Measurements from ENCODE around the gene MSN. TPM values are rescaled to one million over a fixed set of nuclear protein-coding genes. Genes with fewer than 3 reads are reported as not detected.

The MSN gene
- total RNA-seq, 2 experiments from 2014 or later = 268 to 273 TPM

DNA sequence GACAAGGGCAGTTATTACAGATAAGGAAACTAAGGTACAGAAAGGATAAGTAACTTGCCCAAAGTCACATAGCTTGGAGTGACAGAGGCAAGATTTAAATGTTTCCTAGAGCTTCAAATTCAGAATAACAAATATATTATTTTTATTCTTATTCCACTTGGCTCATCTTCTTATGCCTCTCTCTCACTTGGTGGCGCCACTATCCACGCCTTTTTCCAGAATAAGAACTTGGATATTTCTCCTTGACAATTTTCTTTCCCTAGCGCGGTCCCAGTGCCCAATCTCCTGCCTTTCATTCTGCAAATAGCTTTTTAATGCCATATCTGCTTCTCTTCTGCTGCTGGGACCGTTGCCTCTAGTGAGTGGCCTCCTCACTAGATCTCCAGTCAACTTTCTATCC is 78.5 kb downstream of the MSN start:
- ATAC-seq (ENCODE audit: poor library complexity) (no peak), DNase-seq (no peak)
- no peaks in the 10 kb centered on the region for H3K27me3 Mint-ChIP-seq
- Histone ChIP-seq H3K4me3 (ENCODE audit: low read length) (no peak overlapping the region), H3K36me3 (ENCODE audit: insufficient read depth, low read length) (peaks cover 18% of the 10 kb centered on the region), H3K4me1 (ENCODE audit: insufficient read depth, low read length) (peaks cover 9% of the 10 kb centered on the region), H3K27ac (ENCODE audit: low read depth in 1 of 2, low read length in 2 of 2) (no peak overlapping the region), H3K27me3 (ENCODE audit: control insufficient read depth in 1 of 2, insufficient read depth in 2 of 2, low read length in 2 of 2) (no peaks in the 10 kb centered on the region), H3K9me3 (ENCODE audit: control insufficient read depth in 1 of 2, insufficient read depth in 1 of 2, low read length in 2 of 2) (no peaks in the 10 kb centered on the region)
- CTCF ChIA-PET = no interaction called here
- POLR2A ChIA-PET = no interaction called here
- H3K9me3 Mint-ChIP-seq = no peaks in the 10 kb centered on the region
- intact Hi-C loops (cut with DNase I, micrococcal nuclease) = loop anchor here in 1 of 2 experiments (5.0 kb wide), 1 partner anchor 241 kb away; no protein-coding TSS in a partner anchor
- H3K4me1 Mint-ChIP-seq (ENCODE audit: low read depth) = peaks cover 56% of the 10 kb centered on the region
- TF ChIP-seq, protein P1, sequence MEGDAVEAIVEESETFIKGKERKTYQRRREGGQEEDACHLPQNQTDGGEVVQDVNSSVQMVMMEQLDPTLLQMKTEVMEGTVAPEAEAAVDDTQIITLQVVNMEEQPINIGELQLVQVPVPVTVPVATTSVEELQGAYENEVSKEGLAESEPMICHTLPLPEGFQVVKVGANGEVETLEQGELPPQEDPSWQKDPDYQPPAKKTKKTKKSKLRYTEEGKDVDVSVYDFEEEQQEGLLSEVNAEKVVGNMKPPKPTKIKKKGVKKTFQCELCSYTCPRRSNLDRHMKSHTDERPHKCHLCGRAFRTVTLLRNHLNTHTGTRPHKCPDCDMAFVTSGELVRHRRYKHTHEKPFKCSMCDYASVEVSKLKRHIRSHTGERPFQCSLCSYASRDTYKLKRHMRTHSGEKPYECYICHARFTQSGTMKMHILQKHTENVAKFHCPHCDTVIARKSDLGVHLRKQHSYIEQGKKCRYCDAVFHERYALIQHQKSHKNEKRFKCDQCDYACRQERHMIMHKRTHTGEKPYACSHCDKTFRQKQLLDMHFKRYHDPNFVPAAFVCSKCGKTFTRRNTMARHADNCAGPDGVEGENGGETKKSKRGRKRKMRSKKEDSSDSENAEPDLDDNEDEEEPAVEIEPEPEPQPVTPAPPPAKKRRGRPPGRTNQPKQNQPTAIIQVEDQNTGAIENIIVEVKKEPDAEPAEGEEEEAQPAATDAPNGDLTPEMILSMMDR (IDR thresholded peaks at IDR 0.05) = no peak
- peaks cover 18% of the 10 kb centered on the region for H3K36me3 Mint-ChIP-seq (ENCODE audit: low read depth)
- peak overlapping the region; percentile 34 for H3K27ac Mint-ChIP-seq
- no peak overlapping the region for H3K4me3 Mint-ChIP-seq

DNA sequence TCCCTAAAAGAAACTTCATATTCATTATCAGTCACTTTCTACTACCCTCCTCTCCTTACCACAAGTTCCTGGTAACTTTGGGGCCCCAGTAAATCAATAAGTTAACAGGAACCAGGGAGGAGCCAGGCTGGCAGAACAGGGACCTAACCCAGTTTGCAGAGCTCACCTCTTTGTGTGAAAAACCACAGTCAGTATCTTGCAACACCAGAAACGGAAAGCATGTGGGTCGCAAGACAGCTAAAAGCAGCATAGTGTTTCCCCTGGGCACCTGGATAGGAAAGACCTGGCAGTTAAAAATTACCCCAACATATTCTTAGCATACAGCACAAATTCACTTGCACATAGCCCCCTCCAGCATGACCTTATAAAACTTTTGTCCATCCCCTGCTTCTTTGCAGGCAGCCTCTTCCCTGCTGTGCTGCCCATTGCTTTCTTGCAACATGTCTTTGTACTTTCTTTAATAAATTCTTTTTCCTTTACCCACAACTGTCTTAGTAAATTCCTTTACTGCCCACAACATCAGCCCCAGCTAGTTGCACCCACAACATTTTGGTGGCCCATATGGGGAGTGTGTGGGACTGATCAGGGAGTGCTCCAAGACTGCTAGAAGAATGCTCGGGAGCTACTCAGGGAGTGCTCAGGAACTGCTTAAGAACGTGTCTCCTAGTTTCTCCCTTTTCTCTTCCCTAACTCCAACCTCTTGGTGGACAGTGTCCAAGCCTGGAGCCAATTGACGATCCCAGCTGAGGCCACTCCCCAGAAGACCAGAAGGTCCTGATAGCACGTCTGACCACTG is 83.4 kb downstream of the MSN start:
- H3K36me3 Mint-ChIP-seq (ENCODE audit: low read depth) = no peaks in the 10 kb centered on the region
- H3K27ac Mint-ChIP-seq = peak overlapping the region; percentile 81
- Histone ChIP-seq H3K36me3 (ENCODE audit: insufficient read depth, low read length) (no peaks in the 10 kb centered on the region), H3K4me3 (ENCODE audit: low read length) (no peak overlapping the region), H3K9me3 (ENCODE audit: control insufficient read depth in 1 of 2, insufficient read depth in 1 of 2, low read length in 2 of 2) (no peaks in the 10 kb centered on the region), H3K27ac (ENCODE audit: low read depth in 1 of 2, low read length in 2 of 2) (peak overlapping the region in 1 of 2 donors; percentile 7), H3K27me3 (ENCODE audit: control insufficient read depth in 1 of 2, insufficient read depth in 2 of 2, low read length in 2 of 2) (no peaks in the 10 kb centered on the region), H3K4me1 (ENCODE audit: insufficient read depth, low read length) (peaks cover 22% of the 10 kb centered on the region)
- intact Hi-C loops (cut with DNase I, micrococcal nuclease) = no loop called here
- peak in 8 of 14 experiments; percentile 4 to 72 (median 30) for DNase-seq
- H3K27me3 Mint-ChIP-seq = no peaks in the 10 kb centered on the region
- ATAC-seq (ENCODE audit: poor library complexity) = peak; percentile 73
- ChIA-PET CTCF (interaction anchor here (1.2 kb wide), 1 partner anchor 15 kb away, joined by 4 read pairs; no protein-coding TSS in a partner anchor), POLR2A (interaction anchor here (0.7 to 0.9 kb wide), 2 partner anchors 28 to 154 kb away, joined by 3 read pairs; no protein-coding TSS in a partner anchor)
- TF ChIP-seq, protein P1 (IDR thresholded peaks at IDR 0.05) = no peak
- peak overlapping the region; percentile 52 for H3K4me3 Mint-ChIP-seq
- H3K9me3 Mint-ChIP-seq = no peaks in the 10 kb centered on the region
- H3K4me1 Mint-ChIP-seq (ENCODE audit: low read depth) = peaks cover 65% of the 10 kb centered on the region

DNA sequence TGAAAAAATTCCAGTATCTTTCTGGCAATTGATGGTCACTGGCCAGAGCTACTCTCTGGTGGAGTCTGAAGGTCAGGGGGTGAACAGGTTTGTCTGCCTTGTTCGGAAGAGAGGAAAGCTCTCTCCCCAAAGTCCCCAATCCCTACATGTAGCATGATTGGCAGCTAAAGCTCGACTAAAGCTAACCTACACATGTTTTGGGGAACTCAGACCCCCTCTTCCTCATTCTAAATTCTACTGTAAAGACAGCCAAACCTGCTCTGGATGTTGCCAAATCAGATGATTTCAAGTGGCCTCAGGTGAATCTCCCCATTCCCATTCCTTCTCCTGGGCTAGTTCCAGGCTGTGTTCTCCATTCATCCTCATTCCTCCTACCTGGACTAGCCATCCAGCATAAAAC is 84.1 kb downstream of the MSN start:
- ChIA-PET POLR2A (interaction anchor here (0.9 kb wide), 1 partner anchor 28 kb away, joined by 3 read pairs; no protein-coding TSS in a partner anchor), CTCF (interaction anchor here (1.2 kb wide), 1 partner anchor 14 kb away, joined by 4 read pairs; no protein-coding TSS in a partner anchor)
- H3K9me3 ChIP-seq (ENCODE audit: control insufficient read depth in 1 of 2, insufficient read depth in 1 of 2, low read length in 2 of 2) = no peaks in the 10 kb centered on the region
- Mint-ChIP-seq H3K4me1 (ENCODE audit: low read depth) (peaks cover 65% of the 10 kb centered on the region), H3K27ac (peak overlapping the region; percentile 81), H3K36me3 (ENCODE audit: low read depth) (no peaks in the 10 kb centered on the region), H3K27me3 (no peaks in the 10 kb centered on the region), H3K9me3 (no peaks in the 10 kb centered on the region), H3K4me3 (no peak overlapping the region)
- intact Hi-C loops (cut with DNase I, micrococcal nuclease) = no loop called here
- peak overlapping the region in 1 of 2 donors; percentile 7 for H3K27ac ChIP-seq (ENCODE audit: low read depth in 1 of 2, low read length in 2 of 2)
- no peak for DNase-seq
- TF ChIP-seq, protein P1 (IDR thresholded peaks at IDR 0.05) = no peak
- H3K4me1 ChIP-seq (ENCODE audit: insufficient read depth, low read length) = peaks cover 23% of the 10 kb centered on the region
- no peak overlapping the region for H3K4me3 ChIP-seq (ENCODE audit: low read length)
- no peaks in the 10 kb centered on the region for H3K36me3 ChIP-seq (ENCODE audit: insufficient read depth, low read length)
- H3K27me3 ChIP-seq (ENCODE audit: control insufficient read depth in 1 of 2, insufficient read depth in 2 of 2, low read length in 2 of 2) = no peaks in the 10 kb centered on the region
- no peak for ATAC-seq (ENCODE audit: poor library complexity)

All from CD4-positive, alpha-beta T cell (primary cell).